MM.1S (cell line): ENCODE data around the gene SULT1C2.

ENCODE experiments used
- DNase-seq: peaks from one replicate; pipeline ENCODE4 v3.0.0-alpha.2; 2015
- H2AFZ ChIP-seq: fragments of 300-600 bp; sonication (generic); 2 replicates; pipeline ENCODE4 v1.6.0; 2016; ENCODE audit warnings: antibody characterized with exemption, low read length
- H3F3A ChIP-seq: fragments of 300-600 bp; sonication (generic); 2 replicates; pipeline ENCODE4 v1.6.1; 2016; ENCODE audit warnings: mild to moderate bottlenecking, antibody characterized with exemption, low read length, moderate library complexity, mixed read lengths; ENCODE audit not compliant: insufficient read depth
- H3K27ac ChIP-seq: fragments of 300-600 bp; sonication (generic); 2 replicates; pipeline ENCODE4 v1.5.1; 2016; ENCODE audit warnings: mild to moderate bottlenecking, low read length
- H3K27me3 ChIP-seq: fragments of 300-600 bp; sonication (generic); replicated peaks from 2 replicates; pipeline ENCODE4 v1.6.0; 2016; ENCODE audit warnings: low read length; ENCODE audit not compliant: insufficient read depth
- H3K36me3 ChIP-seq: fragments of 300-600 bp; sonication (generic); replicated peaks from 2 replicates; pipeline ENCODE4 v1.6.1; 2016; ENCODE audit warnings: mild to moderate bottlenecking, low read length, mixed read lengths; ENCODE audit not compliant: insufficient read depth
- H3K4me1 ChIP-seq: fragments of 300-600 bp; sonication (generic); 2 replicates; pipeline ENCODE4 v1.6.1; 2016; ENCODE audit warnings: low read length, mixed read lengths
- H3K4me2 ChIP-seq: fragments of 300-600 bp; sonication (generic); 2 replicates; pipeline ENCODE4 v1.6.0; 2016; ENCODE audit warnings: low read depth, low read length
- H3K4me3 ChIP-seq: fragments of 300-600 bp; sonication (generic); 2 replicates; pipeline ENCODE4 v1.5.1; 2016; ENCODE audit warnings: low read length, mixed read lengths
- H3K79me2 ChIP-seq: fragments of 300-600 bp; sonication (generic); 2 replicates; pipeline ENCODE4 v1.6.1; 2016; ENCODE audit warnings: mixed run types, low read length, mixed read lengths
- H3K9ac ChIP-seq: fragments of 300-600 bp; sonication (generic); 2 replicates; pipeline ENCODE4 v1.6.1; 2016; ENCODE audit warnings: low read length, mixed read lengths
- H3K9me2 ChIP-seq: fragments of 300-600 bp; sonication (generic); replicated peaks from 2 replicates; pipeline ENCODE4 v1.6.1; 2016; ENCODE audit warnings: mild to moderate bottlenecking, low read length, mixed read lengths; ENCODE audit not compliant: insufficient read depth
- H3K9me3 ChIP-seq: fragments of 300-600 bp; sonication (generic); replicated peaks from 2 replicates; pipeline ENCODE4 v1.6.1; 2016; ENCODE audit warnings: mild to moderate bottlenecking, low read length, mixed read lengths; ENCODE audit not compliant: insufficient read depth
- H4K20me1 ChIP-seq: fragments of 300-600 bp; sonication (generic); 2 replicates; pipeline ENCODE4 v1.6.1; 2016; ENCODE audit warnings: mild to moderate bottlenecking, low read length, moderate library complexity, mixed read lengths; ENCODE audit not compliant: insufficient read depth
- CTCF ChIP-seq: fragments of 300-600 bp; sonication (generic); IDR thresholded peaks from 2 replicates; pipeline ENCODE4 v1.5.1; 2016; ENCODE audit warnings: antibody characterized with exemption, low read length, mixed read lengths
- EZH2 ChIP-seq: fragments of 300-600 bp; sonication (generic); optimal IDR thresholded peaks from 2 replicates; pipeline ENCODE3; 2017; ENCODE audit warnings: low read depth, mild to moderate bottlenecking, antibody characterized with exemption, low read length, mixed read lengths
- EZH2phosphoT487 ChIP-seq: fragments of 300-600 bp; sonication (generic); IDR thresholded peaks from 2 replicates; pipeline ENCODE4 v1.6.1; 2018; ENCODE audit warnings: antibody characterized with exemption, low read length

Gene SULT1C2

GRCh38 chr2:108325756-108326155 lies 37.1 kb downstream of the SULT1C2 start:
- no peaks in the 10 kb centered on the region for H4K20me1 ChIP-seq
- no peaks in the 10 kb centered on the region for H3K79me2 ChIP-seq
- H2AFZ ChIP-seq = no peak overlapping the region
- no peak overlapping the region for H3K4me2 ChIP-seq
- H3K4me3 ChIP-seq = no peak overlapping the region
- no peaks in the 10 kb centered on the region for H3K36me3 ChIP-seq
- TF ChIP-seq EZH2 (no peak), CTCF (no peak), EZH2phosphoT487 (no peak)
- DNase-seq = no peak
- no peaks in the 10 kb centered on the region for H3K9me3 ChIP-seq
- no peak overlapping the region for H3K9ac ChIP-seq
- no peaks in the 10 kb centered on the region for H3K27me3 ChIP-seq
- H3K9me2 ChIP-seq = no peaks in the 10 kb centered on the region
- no peaks in the 10 kb centered on the region for H3K4me1 ChIP-seq
- H3K27ac ChIP-seq = no peak overlapping the region
- no peaks in the 10 kb centered on the region for H3F3A ChIP-seq

GRCh38 chr2:108329771-108330170 lies 41.1 kb downstream of the SULT1C2 start:
- H3K27ac ChIP-seq = no peak overlapping the region
- H3K36me3 ChIP-seq = no peaks in the 10 kb centered on the region
- H4K20me1 ChIP-seq = no peaks in the 10 kb centered on the region
- H3F3A ChIP-seq = no peaks in the 10 kb centered on the region
- no peak overlapping the region for H3K4me3 ChIP-seq
- H3K9me2 ChIP-seq = no peaks in the 10 kb centered on the region
- TF ChIP-seq CTCF = no peak
- no peak for TF ChIP-seq EZH2phosphoT487
- no peak for TF ChIP-seq EZH2
- no peaks in the 10 kb centered on the region for H3K27me3 ChIP-seq
- H2AFZ ChIP-seq = no peak overlapping the region
- H3K79me2 ChIP-seq = no peaks in the 10 kb centered on the region
- no peak overlapping the region for H3K9ac ChIP-seq
- no peaks in the 10 kb centered on the region for H3K9me3 ChIP-seq
- no peak for DNase-seq
- no peaks in the 10 kb centered on the region for H3K4me1 ChIP-seq
- no peak overlapping the region for H3K4me2 ChIP-seq

GRCh38 chr2:108330979-108331378 lies 42.3 kb downstream of the SULT1C2 start:
- no peak overlapping the region for H3K9ac ChIP-seq
- no peak overlapping the region for H3K4me2 ChIP-seq
- H3K4me1 ChIP-seq = no peaks in the 10 kb centered on the region
- H3K27me3 ChIP-seq = no peaks in the 10 kb centered on the region
- H3F3A ChIP-seq = no peaks in the 10 kb centered on the region
- no peak overlapping the region for H3K4me3 ChIP-seq
- TF ChIP-seq CTCF (no peak), EZH2 (no peak), EZH2phosphoT487 (no peak)
- H3K9me2 ChIP-seq = no peaks in the 10 kb centered on the region
- no peaks in the 10 kb centered on the region for H3K36me3 ChIP-seq
- no peaks in the 10 kb centered on the region for H3K9me3 ChIP-seq
- H3K27ac ChIP-seq = no peak overlapping the region
- no peaks in the 10 kb centered on the region for H3K79me2 ChIP-seq
- no peak overlapping the region for H2AFZ ChIP-seq
- H4K20me1 ChIP-seq = no peaks in the 10 kb centered on the region
- DNase-seq = no peak
